BLaER1 treated with 17β-estradiol and CSF1 and Interleukin-3, amounts not matched to agents 10 nM and 100 nM (cell line): ENCODE data around the gene VBP1.
A peak's percentile ranks its signal among the peaks of the same experiment; 100 is the strongest.
"Not testable (repeated sequence)": the region's sequence is repeated elsewhere in the genome, so short reads cannot be mapped to it uniquely, and the experiment has no call there.

Source experiments
- H3K27ac ChIP-seq, 11 experiments: shearing (Covaris generic); formaldehyde crosslinking; 2 replicates each; pipeline ENCODE4 v1.8.1; 2022
- H3K27me3 ChIP-seq, 11 experiments: shearing (Covaris generic); formaldehyde crosslinking; 2 replicates each; pipeline ENCODE4 v1.8.1; 2022
- H3K36me3 ChIP-seq, 11 experiments: shearing (Covaris generic); formaldehyde crosslinking; 2 replicates each; pipeline ENCODE4 v1.8.1; 2022
- H3K4me1 ChIP-seq, 10 experiments: shearing (Covaris generic); formaldehyde crosslinking; 2 replicates each; pipeline ENCODE4 v1.8.1; 2022
- H3K4me2 ChIP-seq, 11 experiments: shearing (Covaris generic); formaldehyde crosslinking; 2 replicates each; pipeline ENCODE4 v1.8.1; 2022
- H3K4me3 ChIP-seq, 10 experiments: shearing (Covaris generic); formaldehyde crosslinking; 2 replicates each; pipeline ENCODE4 v1.8.1; 2022
- H3K9ac ChIP-seq, 11 experiments: shearing (Covaris generic); formaldehyde crosslinking; 2 replicates each; pipeline ENCODE4 v1.8.1; 2022
- H3K9me3 ChIP-seq, 11 experiments: shearing (Covaris generic); formaldehyde crosslinking; replicated peaks in 1 of 11; 2 replicates each; pipeline ENCODE4 v1.8.1; 2022
- H4K20me1 ChIP-seq, 11 experiments: shearing (Covaris generic); formaldehyde crosslinking; 2 replicates each; pipeline ENCODE4 v1.8.1; 2022
- Cebpa-rat ChIP-seq, 11 experiments: shearing (Covaris generic); IDR thresholded peaks; 2 replicates each; pipeline ENCODE4 v1.8.1; 2022

Gene VBP1

GRCh38 chrX:155242300-155242699 is 26.0 kb downstream of the VBP1 start:
- Histone ChIP-seq H3K4me1 (peaks cover 0 to 10% (median 3%) of the 10 kb centered on the region in 10 experiments; a peak in 6 of 20 replicates), H3K9ac (no peak overlapping the region), H3K9me3 (no peaks in the 10 kb centered on the region), H3K4me2 (peak overlapping the region in 4 of 11 experiments; percentile 4 to 19 (median 6); a peak in 5 of 22 replicates), H3K36me3 (peaks cover 8 to 28% (median 21%) of the 10 kb centered on the region in 11 experiments; a peak in 20 of 22 replicates), H3K27me3 (peaks cover 4 to 72% (median 25%) of the 10 kb centered on the region in 11 experiments; a peak in 18 of 22 replicates), H3K27ac (peak overlapping the region in 1 of 11 experiments; percentile 39; a peak in 1 of 22 replicates), H3K4me3 (no peak overlapping the region), H4K20me1 (peaks cover 0 to 1% (median 0%) of the 10 kb centered on the region in 11 experiments; a peak in 2 of 22 replicates)
- no peak; a peak in 2 of 22 replicates for TF ChIP-seq Cebpa-rat (IDR thresholded peaks at IDR 0.05)

DNA sequence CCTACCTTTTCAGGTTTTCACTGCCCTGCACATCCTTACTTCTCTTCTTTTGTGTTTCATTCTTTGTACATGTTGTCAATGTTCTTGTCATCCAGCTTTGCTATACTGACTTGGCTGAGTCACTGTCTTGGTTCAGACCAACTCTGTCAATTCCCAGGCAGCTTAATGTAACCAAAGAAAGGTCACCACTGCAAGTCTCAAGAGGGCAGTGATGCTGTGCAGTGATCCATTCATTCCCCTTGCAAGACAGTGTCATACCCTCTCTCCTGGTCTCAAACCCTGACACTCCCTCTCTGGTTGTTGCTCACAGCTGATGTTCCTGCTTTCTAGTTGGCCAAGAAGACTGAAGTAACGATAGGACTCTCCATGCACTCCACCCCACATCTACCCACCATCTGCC is 30.5 kb downstream of the VBP1 start:
- peaks cover 0 to 10% (median 3%) of the 10 kb centered on the region in 10 experiments; a peak in 6 of 20 replicates for H3K4me1 ChIP-seq
- no peak for TF ChIP-seq Cebpa-rat (IDR thresholded peaks at IDR 0.05)
- H3K4me3 ChIP-seq: no peak overlapping the region
- no peak overlapping the region for H3K4me2 ChIP-seq
- H3K9me3 ChIP-seq: no peaks in the 10 kb centered on the region
- no peaks in the 10 kb centered on the region for H3K36me3 ChIP-seq
- H3K27ac ChIP-seq: no peak overlapping the region
- H4K20me1 ChIP-seq: no peaks in the 10 kb centered on the region; a peak in 1 of 22 replicates
- peaks cover 9 to 69% (median 41%) of the 10 kb centered on the region in 11 experiments; a peak in 21 of 22 replicates for H3K27me3 ChIP-seq
- no peak overlapping the region for H3K9ac ChIP-seq

DNA sequence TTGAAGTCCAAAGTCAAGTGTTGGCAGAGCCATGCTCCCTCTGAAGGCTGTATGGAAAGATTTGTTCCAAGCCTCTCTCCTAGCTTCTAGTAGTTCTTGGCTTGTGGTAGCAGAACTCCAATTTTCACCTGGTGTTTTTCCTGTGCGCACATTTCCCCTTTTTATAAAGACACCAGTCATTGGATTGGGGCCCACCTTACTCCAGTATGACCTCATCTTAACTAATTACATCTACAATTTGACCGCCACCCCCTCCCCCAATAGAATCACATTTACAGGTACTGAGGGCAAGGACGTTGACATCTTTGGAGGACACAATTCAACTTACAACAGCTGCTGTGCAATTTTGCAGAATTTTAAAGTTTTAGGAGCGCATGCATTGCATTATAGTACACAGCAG is 31.2 kb downstream of the VBP1 start:
- no peak overlapping the region for H3K27ac ChIP-seq
- H4K20me1 ChIP-seq: no peaks in the 10 kb centered on the region; a peak in 1 of 22 replicates
- no peak overlapping the region for H3K9ac ChIP-seq
- H3K4me2 ChIP-seq: no peak overlapping the region
- no peak for TF ChIP-seq Cebpa-rat (IDR thresholded peaks at IDR 0.05)
- H3K36me3 ChIP-seq: no peaks in the 10 kb centered on the region
- peaks cover 10 to 73% (median 43%) of the 10 kb centered on the region in 11 experiments; a peak in 21 of 22 replicates for H3K27me3 ChIP-seq
- peaks cover 0 to 3% (median 0%) of the 10 kb centered on the region in 10 experiments; a peak in 2 of 20 replicates for H3K4me1 ChIP-seq
- H3K4me3 ChIP-seq: no peak overlapping the region
- H3K9me3 ChIP-seq: no peaks in the 10 kb centered on the region; a peak in 1 of 22 replicates

DNA sequence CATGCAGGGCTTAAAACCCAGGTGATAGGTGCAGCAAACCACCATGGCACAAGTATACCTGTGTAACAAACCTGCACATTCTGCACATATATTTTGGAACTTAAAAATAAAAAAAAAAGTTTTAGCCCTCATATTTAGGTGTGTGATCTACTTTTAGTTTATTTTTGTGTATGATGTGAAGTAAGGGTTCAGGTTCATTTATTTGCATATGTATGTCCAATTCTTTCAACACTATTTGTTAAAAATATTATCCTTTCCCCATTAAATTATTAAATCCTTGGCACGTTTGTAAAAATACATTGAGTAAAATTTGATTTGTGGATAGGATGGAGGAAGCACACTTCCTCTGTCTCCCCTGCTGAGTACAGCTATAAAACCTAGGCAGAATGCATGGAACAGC is 35.1 kb downstream of the VBP1 start:
- Histone ChIP-seq H3K27me3 (peaks cover 21 to 88% (median 65%) of the 10 kb centered on the region in 11 experiments; a peak in 21 of 22 replicates), H3K4me2 (no peak overlapping the region), H4K20me1 (no peaks in the 10 kb centered on the region), H3K9ac (no peak overlapping the region), H3K4me1 (no peaks in the 10 kb centered on the region), H3K4me3 (no peak overlapping the region), H3K36me3 (no peaks in the 10 kb centered on the region), H3K27ac (no peak overlapping the region), H3K9me3 (no peaks in the 10 kb centered on the region; a peak in 1 of 22 replicates)
- no peak for TF ChIP-seq Cebpa-rat (IDR thresholded peaks at IDR 0.05)

DNA sequence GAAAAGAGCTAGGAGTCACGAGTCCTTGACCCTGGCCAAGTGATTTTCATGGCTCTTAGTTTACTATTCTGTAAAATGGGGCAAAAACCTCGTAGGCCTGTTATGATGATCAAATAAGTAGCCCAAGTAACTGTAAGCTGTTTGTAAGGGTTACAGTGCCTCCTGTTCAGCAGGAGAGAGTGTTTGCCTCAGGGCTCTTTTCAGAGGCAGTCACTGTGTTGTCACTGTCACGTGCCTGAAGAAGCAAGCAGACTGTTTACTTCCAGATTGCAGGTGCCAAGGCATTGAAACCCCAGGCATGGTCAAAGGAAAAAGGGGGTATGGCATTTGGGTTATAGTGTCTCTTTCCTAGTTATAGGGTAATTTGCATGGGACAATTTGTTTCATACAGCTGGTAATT is 43.5 kb downstream of the VBP1 start:
- H3K9me3 ChIP-seq: no peaks in the 10 kb centered on the region
- peaks cover 4 to 16% (median 10%) of the 10 kb centered on the region in 10 experiments; a peak in 12 of 20 replicates for H3K4me1 ChIP-seq
- no peak overlapping the region for H3K4me3 ChIP-seq
- no peak overlapping the region for H3K4me2 ChIP-seq
- TF ChIP-seq Cebpa-rat (IDR thresholded peaks at IDR 0.05): no peak
- H4K20me1 ChIP-seq: 0 out of 22 replicates have a peak, but pooled peaks cover 0 to 18% (median 0%) of the 10 kb centered on the region in 11 experiments
- peaks cover 7 to 62% (median 37%) of the 10 kb centered on the region in 11 experiments; a peak in 20 of 22 replicates for H3K27me3 ChIP-seq
- H3K9ac ChIP-seq: no peak overlapping the region
- H3K36me3 ChIP-seq: peaks cover 0 to 14% (median 6%) of the 10 kb centered on the region in 11 experiments; a peak in 7 of 22 replicates
- no peak overlapping the region for H3K27ac ChIP-seq

DNA sequence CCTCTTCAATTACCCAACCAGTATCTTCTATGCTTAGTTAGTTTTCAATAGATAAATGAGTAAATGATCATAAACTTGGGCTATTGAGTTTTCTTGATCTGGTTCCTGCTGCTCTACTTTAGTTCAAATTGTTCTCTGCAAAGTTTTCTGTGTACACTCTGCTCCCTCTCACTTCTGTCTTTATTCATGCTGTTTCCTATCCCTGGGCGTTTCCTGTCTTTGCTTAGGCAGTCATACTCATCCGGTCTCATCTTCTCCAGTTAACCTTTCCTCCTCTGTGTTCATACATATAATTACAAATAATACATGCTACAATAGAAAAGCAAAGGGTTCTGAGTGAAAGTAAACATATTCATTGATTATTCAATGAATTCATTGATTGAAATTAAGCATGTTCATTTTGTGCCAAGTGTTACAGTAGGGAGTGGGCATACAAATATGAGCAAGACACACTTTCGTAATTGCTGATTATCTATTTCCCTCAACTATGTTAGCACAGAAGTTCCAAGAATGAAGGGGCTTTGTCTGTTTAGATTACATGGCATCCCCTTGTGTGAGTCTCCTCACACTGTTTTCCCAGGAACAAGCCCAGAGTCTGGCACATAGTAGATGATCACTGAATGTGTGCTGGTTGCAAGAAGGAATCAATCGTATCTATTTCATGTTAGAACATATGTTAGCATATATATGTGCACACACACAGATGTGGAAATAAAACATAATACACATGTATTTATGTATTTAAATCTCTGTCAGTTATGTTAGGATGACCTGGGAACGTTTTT is 46.9 kb downstream of the VBP1 start:
- Histone ChIP-seq H4K20me1 (0 out of 22 replicates have a peak, but pooled peaks cover 0 to 18% (median 0%) of the 10 kb centered on the region in 11 experiments), H3K36me3 (peaks cover 0 to 14% (median 6%) of the 10 kb centered on the region in 11 experiments; a peak in 7 of 22 replicates), H3K9me3 (no peaks in the 10 kb centered on the region), H3K27me3 (peaks cover 0 to 31% (median 10%) of the 10 kb centered on the region in 11 experiments; a peak in 11 of 22 replicates), H3K27ac (peak overlapping the region in 7 of 11 experiments; percentile 65 to 83 (median 78); a peak in 11 of 22 replicates), H3K4me2 (peak overlapping the region; percentile 46 to 86 (median 76)), H3K4me3 (peak overlapping the region; percentile 56 to 81 (median 71)), H3K9ac (peak overlapping the region in 9 of 11 experiments; percentile 67 to 85 (median 79); a peak in 17 of 22 replicates), H3K4me1 (peaks cover 4 to 16% (median 10%) of the 10 kb centered on the region in 10 experiments; a peak in 12 of 20 replicates)
- TF ChIP-seq Cebpa-rat (IDR thresholded peaks at IDR 0.05): no peak

- H3K4me3 ChIP-seq: peak within 1 kb of the TSS; percentile 56 to 81 (median 71)
- peaks cover 0 to 14% (median 6%) of the 10 kb centered on the region in 11 experiments; a peak in 7 of 22 replicates for H3K36me3 ChIP-seq
- H3K27ac ChIP-seq: peak within 1 kb of the TSS in 10 of 11 experiments; percentile 51 to 83 (median 77); a peak in 20 of 22 replicates
- H3K9ac ChIP-seq: peak within 1 kb of the TSS; percentile 53 to 85 (median 78); a peak in 21 of 22 replicates
- H3K4me2 ChIP-seq: peak within 1 kb of the TSS; percentile 46 to 86 (median 76)
- TF ChIP-seq Cebpa-rat (IDR thresholded peaks at IDR 0.05): peak in 1 of 11 experiments; percentile 46; a peak in 1 of 22 replicates
- peaks cover 4 to 16% (median 10%) of the 10 kb centered on the region in 10 experiments; a peak in 12 of 20 replicates for H3K4me1 ChIP-seq
- no peaks in the 10 kb centered on the region; a peak in 1 of 22 replicates for H3K9me3 ChIP-seq
- peaks cover 0 to 23% (median 8%) of the 10 kb centered on the region in 11 experiments; a peak in 8 of 22 replicates for H3K27me3 ChIP-seq
- H4K20me1 ChIP-seq: 0 out of 22 replicates have a peak, but pooled peaks cover 0 to 18% (median 0%) of the 10 kb centered on the region in 11 experiments
Observed at GRCh38 chrX:155263854-155264628, 47.8 kb downstream of the VBP1 start, which contains the start of gene RAB39B. Gene RAB39B (minus strand): TSS chrX:155264491. CDS start chrX:155264288, 203 bp downstream.

- peaks cover 4 to 16% (median 10%) of the 10 kb centered on the region in 10 experiments; a peak in 12 of 20 replicates for H3K4me1 ChIP-seq
- no peak overlapping the region for H3K4me2 ChIP-seq
- H3K4me3 ChIP-seq: no peak overlapping the region
- no peak overlapping the region for H3K9ac ChIP-seq
- no peaks in the 10 kb centered on the region for H3K36me3 ChIP-seq
- H3K27me3 ChIP-seq: peaks cover 0 to 6% (median 0%) of the 10 kb centered on the region in 11 experiments; a peak in 5 of 22 replicates
- H4K20me1 ChIP-seq: 0 out of 22 replicates have a peak, but pooled peaks cover 0 to 10% (median 0%) of the 10 kb centered on the region in 11 experiments
- peaks cover 0 to 13% (median 7%) of the 10 kb centered on the region in 11 experiments; a peak in 14 of 22 replicates for H3K9me3 ChIP-seq
- H3K27ac ChIP-seq: no peak overlapping the region
- TF ChIP-seq Cebpa-rat (IDR thresholded peaks at IDR 0.05): no peak
Observed at GRCh38 chrX:155266439-155266838, 50.2 kb downstream of the VBP1 start.

DNA sequence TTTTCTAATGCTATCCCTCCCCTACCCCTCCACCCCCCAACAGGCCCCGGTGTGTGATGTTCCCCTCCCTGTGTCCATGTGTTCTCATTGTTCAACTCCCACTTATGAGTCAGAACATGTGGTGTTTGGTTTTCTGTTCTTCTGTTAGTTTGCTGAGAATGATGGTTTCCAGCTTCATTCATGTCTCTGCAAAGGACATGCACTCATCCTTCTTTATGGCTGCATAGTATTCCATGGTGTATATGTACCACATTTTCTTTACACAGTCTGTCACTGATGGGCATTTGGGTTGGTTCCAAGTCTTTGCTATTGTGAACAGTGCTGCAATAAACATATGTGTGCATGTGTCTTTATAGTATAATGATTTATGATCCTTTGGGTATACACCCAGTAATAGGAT is 51.7 kb downstream of the VBP1 start:
- H3K9ac ChIP-seq, H3K36me3 ChIP-seq, H3K4me1 ChIP-seq, H3K4me2 ChIP-seq, H4K20me1 ChIP-seq, H3K27ac ChIP-seq, H3K4me3 ChIP-seq: not testable (repeated sequence)
- peaks cover 0 to 21% (median 12%) of the 10 kb centered on the region in 11 experiments; a peak in 16 of 22 replicates for H3K9me3 ChIP-seq
- peaks cover 0 to 10% (median 0%) of the 10 kb centered on the region in 11 experiments; a peak in 7 of 22 replicates for H3K27me3 ChIP-seq
